H1 (cell line): ENCODE data around the gene HOXD4. TPM values are rescaled to one million over a fixed set of nuclear protein-coding genes. Genes with fewer than 3 reads are reported as not detected.

Experiments used
- CTCF ChIA-PET: fragments of 300-600 bp; sonication (Branson Sonifier 250); formaldehyde crosslinking; loops from one replicate; lab custom pipeline; 2021; ENCODE audit not compliant: partially characterized antibody; lab: Charles Lee
- POLR2A ChIA-PET: fragments of 300-600 bp; sonication (Branson Sonifier 250); formaldehyde crosslinking; loops from one replicate; lab custom pipeline; 2021; ENCODE audit warnings: inconsistent platforms; ENCODE audit not compliant: partially characterized antibody; lab: Charles Lee
- DNase-seq, 2 experiments: peaks; one replicate each; pipeline versions ENCODE4 v3.0.0 to v3.0.0-alpha.2; 2010 to 2022; ENCODE audit warnings: low spot score in 2 of 2, low read depth in 1 of 2, mixed read lengths in 1 of 2
- FAIRE-seq: peaks from 2 replicates; lab custom pipeline; 2011; peaks lifted over from hg19 to GRCh38; lab: Jason Lieb, UNC
- H2AFZ ChIP-seq: 2 replicates; pipeline ENCODE4 v1.8.1; 2012; ENCODE audit warnings: low read length, inconsistent platforms
- H2AK5ac ChIP-seq: 2 replicates; pipeline ENCODE4 v1.6.1; 2013; ENCODE audit warnings: low read depth, low read length
- H2BK120ac ChIP-seq: replicated peaks from 2 replicates; pipeline ENCODE3; 2013; ENCODE audit warnings: low read depth, low read length, inconsistent platforms
- H2BK12ac ChIP-seq: 2 replicates; pipeline ENCODE4 v1.6.1; 2013; ENCODE audit warnings: low read depth, low read length
- H2BK15ac ChIP-seq: 2 replicates; pipeline ENCODE4 v1.6.1; 2013; ENCODE audit warnings: low read length
- H2BK20ac ChIP-seq: 2 replicates; pipeline ENCODE4 v1.6.1; 2013; ENCODE audit warnings: low read length
- H2BK5ac ChIP-seq: 2 replicates; pipeline ENCODE4 v1.6.1; 2013; ENCODE audit warnings: low read depth, low read length
- H3K14ac ChIP-seq: 2 replicates; pipeline ENCODE4 v1.6.1; 2013; ENCODE audit warnings: inconsistent platforms; ENCODE audit not compliant: insufficient read length
- H3K18ac ChIP-seq: 2 replicates; pipeline ENCODE4 v1.6.1; 2013; ENCODE audit warnings: low read length; ENCODE audit errors: extremely low read depth
- H3K23ac ChIP-seq: 2 replicates; pipeline ENCODE4 v1.6.1; 2013; ENCODE audit warnings: inconsistent platforms; ENCODE audit not compliant: insufficient read length
- H3K23me2 ChIP-seq: 2 replicates; pipeline ENCODE4 v1.6.1; 2013; ENCODE audit warnings: low read depth, low read length
- H3K27ac ChIP-seq: 2 replicates; pipeline ENCODE4 v1.6.1; 2011; ENCODE audit warnings: low read depth, low read length, inconsistent platforms
- H3K27me3 ChIP-seq, 4 experiments: replicated peaks in 1 of 4; 1 replicate in 1 of 4; 2 replicates in 3 of 4; pipeline versions ENCODE4 v1.6.1 to v1.8.1; 2011 to 2013; ENCODE audit warnings: low read length in 3 of 4, mild to moderate bottlenecking in 3 of 4, inconsistent platforms in 2 of 4, mixed read lengths in 2 of 4, moderate library complexity in 1 of 4; ENCODE audit not compliant: control insufficient read depth in 3 of 4, insufficient read depth in 3 of 4; ENCODE audit errors: extremely low read depth in 1 of 4
- H3K36me3 ChIP-seq, 4 experiments: 2 replicates each; pipeline versions ENCODE4 v1.6.1 to v1.8.1; 2011 to 2013; ENCODE audit warnings: mild to moderate bottlenecking in 4 of 4, low read length in 3 of 4, moderate library complexity in 2 of 4, control low read depth in 1 of 4, inconsistent platforms in 1 of 4; ENCODE audit not compliant: insufficient read depth in 4 of 4, control insufficient read depth in 2 of 4
- H3K4ac ChIP-seq: replicated peaks from 2 replicates; pipeline ENCODE3; 2013; ENCODE audit warnings: low read length, low read depth, mixed read lengths, inconsistent platforms; ENCODE audit not compliant: insufficient read length
- H3K4me1 ChIP-seq, 4 experiments: replicated peaks in 1 of 4; 1 replicate in 1 of 4; 2 replicates in 3 of 4; pipeline versions ENCODE4 v1.6.1 to v1.8.1; 2011 to 2013; ENCODE audit warnings: low read length in 3 of 4, inconsistent platforms in 2 of 4, mixed read lengths in 1 of 4; ENCODE audit not compliant: insufficient read depth in 4 of 4, control insufficient read depth in 3 of 4
- H3K4me2 ChIP-seq, 2 experiments: 2 replicates each; pipeline versions ENCODE4 v1.6.1 to v1.8.1; 2011 to 2013; ENCODE audit warnings: low read depth in 2 of 2, low read length in 2 of 2, control low read depth in 1 of 2, inconsistent platforms in 1 of 2, mild to moderate bottlenecking in 1 of 2; ENCODE audit not compliant: insufficient read depth in 1 of 2
- H3K4me3 ChIP-seq, 4 experiments: fragments of 200-600, 300-600 bp in 1 of 4; sonication (generic), shearing (Covaris generic), sonication (Bioruptor Twin) in 1 of 4; 2 replicates each; pipeline versions ENCODE4 v1.5.1 to v1.8.1; 2011 to 2016; ENCODE audit warnings: low read length in 4 of 4, low read depth in 3 of 4, control low read depth in 2 of 4, inconsistent platforms in 2 of 4, mild to moderate bottlenecking in 2 of 4, mixed read lengths in 1 of 4, moderate library complexity in 1 of 4; ENCODE audit not compliant: insufficient read depth in 2 of 4; ENCODE audit errors: extremely low read depth in 1 of 4
- H3K56ac ChIP-seq: replicated peaks from 2 replicates; pipeline ENCODE3; 2013; ENCODE audit warnings: low read depth, mild to moderate bottlenecking, mixed read lengths, low read length, inconsistent platforms; ENCODE audit not compliant: insufficient read length
- H3K79me1 ChIP-seq: 2 replicates; pipeline ENCODE4 v1.6.1; 2013; ENCODE audit warnings: low read depth, low read length, control low read depth
- H3K79me2 ChIP-seq, 2 experiments: 2 replicates each; pipeline versions ENCODE4 v1.6.1 to v1.8.1; 2012 to 2013; ENCODE audit warnings: low read length in 2 of 2, mild to moderate bottlenecking in 2 of 2, inconsistent platforms in 1 of 2; ENCODE audit not compliant: insufficient read depth in 2 of 2, control insufficient read depth in 1 of 2
- H3K9ac ChIP-seq, 4 experiments: replicated peaks in 1 of 4; 1 replicate in 1 of 4; 2 replicates in 3 of 4; pipeline versions ENCODE4 v1.6.1 to v1.8.1; 2011 to 2013; ENCODE audit warnings: low read depth in 3 of 4, low read length in 3 of 4, control low read depth in 2 of 4, mild to moderate bottlenecking in 2 of 4, moderate library complexity in 2 of 4, inconsistent platforms in 1 of 4; ENCODE audit errors: extremely low read depth in 1 of 4
- H3K9me3 ChIP-seq, 2 experiments: 2 replicates each; pipeline versions ENCODE4 v1.6.1 to v1.8.1; 2012 to 2013; ENCODE audit warnings: mild to moderate bottlenecking in 2 of 2, moderate library complexity in 2 of 2, control low read depth in 1 of 2, inconsistent platforms in 1 of 2, low read depth in 1 of 2, low read length in 1 of 2, mixed read lengths in 1 of 2; ENCODE audit not compliant: insufficient read depth in 2 of 2
- H4K20me1 ChIP-seq, 2 experiments: replicated peaks in 1 of 2; 2 replicates each; pipeline versions ENCODE3 to v1.8.1; 2011 to 2013; ENCODE audit warnings: inconsistent platforms in 2 of 2, low read length in 2 of 2, mild to moderate bottlenecking in 1 of 2; ENCODE audit not compliant: insufficient read depth in 2 of 2, control insufficient read depth in 1 of 2
- H4K5ac ChIP-seq: 2 replicates; pipeline ENCODE4 v1.6.1; 2013; ENCODE audit warnings: low read length, low read depth, mixed read lengths, inconsistent platforms; ENCODE audit not compliant: insufficient read length
- H4K8ac ChIP-seq: 2 replicates; pipeline ENCODE4 v1.8.0; 2013; ENCODE audit warnings: mild to moderate bottlenecking, moderate library complexity, low read length, inconsistent platforms; ENCODE audit not compliant: insufficient read depth; ENCODE audit errors: extremely low read depth
- H4K91ac ChIP-seq: replicated peaks from 2 replicates; pipeline ENCODE3; 2013; ENCODE audit warnings: low read length, mixed read lengths, inconsistent platforms; ENCODE audit not compliant: insufficient read length
- ASH2L ChIP-seq: fragments of 200-600, 300-600 bp; sonication (generic); IDR thresholded peaks from one replicate; pipeline ENCODE4 v1.7.1; 2017; ENCODE audit warnings: low read length
- BRCA1 ChIP-seq: IDR thresholded peaks from 2 replicates; pipeline ENCODE4 v1.6.1; 2012; ENCODE audit warnings: low read depth, low read length, improper control_type of control experiment
- CBX8 ChIP-seq: fragments of 300-800, 300-1000 bp; sonication (generic); IDR thresholded peaks from 2 replicates; pipeline ENCODE4 v1.7.1; 2016; ENCODE audit warnings: low read depth, low read length, borderline replicate concordance
- CREB1 ChIP-seq: IDR thresholded peaks from 2 replicates; pipeline ENCODE4 v1.6.1; 2012; ENCODE audit warnings: inconsistent platforms
- CTCF ChIP-seq, 3 experiments: IDR thresholded peaks; 1 replicate in 2 of 3; 2 replicates in 1 of 3; pipeline versions ENCODE4 v1.5.1 to v1.6.1; 2011; ENCODE audit warnings: low read length in 3 of 3, mild to moderate bottlenecking in 3 of 3, inconsistent platforms in 2 of 3, low read depth in 1 of 3, moderate library complexity in 1 of 3; ENCODE audit not compliant: insufficient read depth in 1 of 3; ENCODE audit errors: control extremely low read depth in 1 of 3
- HDAC2 ChIP-seq, 2 experiments: fragments of 300-600 bp in 1 of 2; sonication (generic) in 1 of 2; IDR thresholded peaks; 2 replicates each; pipeline ENCODE4 v1.6.1; 2011 to 2012; ENCODE audit warnings: low read depth in 2 of 2, low read length in 2 of 2, mild to moderate bottlenecking in 2 of 2, moderate library complexity in 2 of 2, borderline replicate concordance in 1 of 2, inconsistent platforms in 1 of 2
- POU5F1 ChIP-seq: IDR thresholded peaks from 2 replicates; pipeline ENCODE4 v1.6.1; 2011; ENCODE audit warnings: low read depth, mild to moderate bottlenecking, low read length, moderate library complexity
- SIN3A ChIP-seq, 2 experiments: IDR thresholded peaks in 1 of 2; conservative IDR thresholded peaks in 1 of 2; 2 replicates each; pipeline ENCODE4 v1.6.1; 2011 to 2012; ENCODE audit warnings: low read length in 2 of 2, improper control_type of control experiment in 1 of 2, low read depth in 1 of 2, mild to moderate bottlenecking in 1 of 2
- SP1 ChIP-seq: IDR thresholded peaks from 2 replicates; pipeline ENCODE4 v1.6.1; 2011; ENCODE audit warnings: low read depth, low read length
- SP2 ChIP-seq: IDR thresholded peaks from 2 replicates; pipeline ENCODE4 v1.6.1; 2012; ENCODE audit warnings: mild to moderate bottlenecking, low read length, inconsistent platforms
- SP4 ChIP-seq: IDR thresholded peaks from 2 replicates; pipeline ENCODE4 v1.6.1; 2012; ENCODE audit warnings: low read length, inconsistent platforms
- SUZ12 ChIP-seq: fragments of 200-600 bp; sonication (generic); IDR thresholded peaks from 2 replicates; pipeline ENCODE4 v1.6.1; 2012; ENCODE audit warnings: mild to moderate bottlenecking, inconsistent platforms, low read length, moderate library complexity, mixed read lengths
- WGBS, 2 experiments: shearing (Covaris generic) in 1 of 2; methylation state at CpG; one replicate each; pipeline versions ENCODE4 v1.1.6 to v1.1.7; 2013 to 2015; ENCODE audit warnings: low lambda C conversion rate in 2 of 2, mixed read lengths in 2 of 2, inconsistent platforms in 1 of 2, low coverage in 1 of 2, missing lambda C conversion rate in 1 of 2; ENCODE audit not compliant: insufficient replicate concordance in 2 of 2, insufficient coverage in 1 of 2, insufficient read length in 1 of 2; ENCODE audit errors: extremely low coverage in 1 of 2, missing lambda C conversion rate in 1 of 2; 5-methylcytosine and 5-hydroxymethylcytosine counted together
- polyA plus RNA-seq, 7 experiments: library from polyadenylated mRNA; depleted of rRNA in 3 of 7; stranded (reverse) in 5 of 7; unstranded in 2 of 7; fragments of >200 nt in 5 of 7; fragments of 200-250 nt in 2 of 7; gene quantifications; 1 replicate in 5 of 7; 2 replicates in 1 of 7; 4 replicates in 1 of 7; pipeline versions ENCODE4 v1.2.1 to v1.2.3, GENCODE V29; 2011 to 2013; ENCODE audit warnings: missing spikeins in 2 of 7, mixed read lengths in 2 of 7
- total RNA-seq: library from RNA; stranded (reverse); fragmentation: NEBNext Ultra II Directional; extraction: Animal tissue kit (Norgen Biotek cat#: 25700); gene quantifications from 2 replicates; pipeline ENCODE4 v1.2.1, GENCODE V29; 2021

HOXD4 gene
- total and polyA plus RNA-seq, 2 of the 8 experiments (the other 6 are each of a cell fraction or from before 2014, with no cell fraction given): not detected

GRCh38 chr2:176134035-176134434 lies 17.3 kb upstream of the HOXD4 start:
- FAIRE-seq (no peak), DNase-seq (peak in 1 of 2 experiments; percentile 39)
- Histone ChIP-seq H3K4me1 (peaks cover 0 to 12% (median 3%) of the 10 kb centered on the region in 4 experiments; a peak in 5 of 7 replicates), H3K4me3 (no peak overlapping the region), H2AFZ (no peak overlapping the region), H3K79me2 (no peaks in the 10 kb centered on the region), H4K91ac (no peak overlapping the region), H2BK15ac (no peak overlapping the region), H4K8ac (no peak overlapping the region), H3K23me2 (peaks cover 3% of the 10 kb centered on the region; the same call in 1 of the 2 replicates), H3K18ac (no peak overlapping the region), H2BK12ac (no peak overlapping the region), H4K5ac (no peak overlapping the region), H3K23ac (no peak overlapping the region), H3K79me1 (no peaks in the 10 kb centered on the region), H3K9ac (no peak overlapping the region), H3K9me3 (no peaks in the 10 kb centered on the region), H2BK120ac (no peak overlapping the region), H3K56ac (no peak overlapping the region), H3K27ac (no peak overlapping the region), H3K4me2 (no peak overlapping the region; a peak in 1 of 4 replicates), H2AK5ac (no peak overlapping the region), H3K36me3 (peaks cover 0 to 19% (median 0%) of the 10 kb centered on the region in 4 experiments; a peak in 1 of 8 replicates), H4K20me1 (peaks cover 6 to 30% of the 10 kb centered on the region in 2 experiments), H2BK20ac (no peak overlapping the region), H3K27me3 (peaks cover 93 to 100% (median 98%) of the 10 kb centered on the region in 4 experiments), H3K14ac (no peak overlapping the region), H2BK5ac (no peak overlapping the region), H3K4ac (no peak overlapping the region)
- 14% methylated on average over 4 of the region's 4 CpGs; no CpG with 5 or more reads in 1 of the 2 experiments for WGBS, 2 experiments
- POLR2A ChIA-PET: no interaction called here
- CTCF ChIA-PET: interaction anchor here (0.7 to 4.5 kb wide), 9 partner anchors 13 to 518 kb away, joined by 3 to 24 read pairs (median 4); partner anchors contain the start of gene MTX2
- TF ChIP-seq CREB1 (no peak), HDAC2 (IDR thresholded peaks at IDR 0.05; ENCODE audit: borderline replicate concordance in 1 of 2, low read depth in 2 of 2, low read length in 2 of 2) (no peak), SP4 (no peak), SUZ12 (no peak), BRCA1 (no peak), CBX8 (no peak), SP2 (no peak), POU5F1 (no peak), ASH2L (no peak), SP1 (no peak), CTCF (IDR thresholded peaks at IDR 0.05; ENCODE audit: control extremely low read depth in 1 of 3, insufficient read depth in 1 of 3, low read depth in 1 of 3, low read length in 3 of 3) (no peak), SIN3A (conservative IDR thresholded peaks at IDR 0.05 in 1 of 2, IDR thresholded peaks at IDR 0.05 in 1 of 2; ENCODE audit: low read depth in 1 of 2, low read length in 2 of 2) (no peak)
